Psoas muscle (tissue), 8 donors: ENCODE measurements around the gene SEH1L. TPM values are rescaled to one million over a fixed set of nuclear protein-coding genes. Genes with fewer than 3 reads are reported as not detected.

ENCODE experiments used
- ATAC-seq, 4 donors: fragments of 200-7000 bp; cut with Tn5 transposase; one replicate each; pipeline ENCODE4 v1.9.1; 2020; ENCODE audit warnings: moderate library complexity in 3 of 4, mild to moderate bottlenecking in 2 of 4
- DNase-seq, 2 donors: peaks; one replicate each; pipeline ENCODE4 v3.0.0-alpha.2; 2020
- H3K27ac ChIP-seq: fragments of 200-600 bp; one replicate; pipeline ENCODE4 v1.8.0; 2022
- H3K27me3 ChIP-seq, 3 donors: fragments of 200-600 bp in 1 of 3; one replicate each; pipeline versions ENCODE4 v1.6.1 to v1.8.0; 2013 to 2022; ENCODE audit warnings: low read length in 2 of 3, mild to moderate bottlenecking in 2 of 3, moderate library complexity in 1 of 3; ENCODE audit not compliant: insufficient read depth in 3 of 3
- H3K36me3 ChIP-seq, 2 donors: fragments of 200-600 bp in 1 of 2; one replicate each; pipeline versions ENCODE4 v1.6.1 to v1.8.0; 2013 to 2022; ENCODE audit warnings: low read depth in 1 of 2, mild to moderate bottlenecking in 1 of 2, moderate library complexity in 1 of 2; ENCODE audit not compliant: insufficient read depth in 1 of 2
- H3K4me1 ChIP-seq: fragments of 200-600 bp; one replicate; pipeline ENCODE4 v1.8.0; 2022
- H3K4me3 ChIP-seq: fragments of 200-600 bp; one replicate; pipeline ENCODE4 v1.8.0; 2022; ENCODE audit warnings: mild to moderate bottlenecking
- H3K9me3 ChIP-seq: fragments of 200-600 bp; one replicate; pipeline ENCODE4 v1.8.0; 2022
- CTCF ChIP-seq: fragments of 200-600 bp; IDR thresholded peaks from one replicate; pipeline ENCODE4 v1.8.0; 2022; ENCODE audit warnings: antibody characterized with exemption
- WGBS, 3 donors: extraction: QIAGEN DNeasy Blood & Tissue Kit; methylation state at CpG; one replicate each; pipeline versions ENCODE4 v1.1.6 to v1.1.7; 2013; 5-methylcytosine and 5-hydroxymethylcytosine counted together
- intact Hi-C, 2 donors: fragments of 100-400 bp; cut with DNase I; formaldehyde crosslinking; loops; one replicate each; pipeline versions ENCODE4 v1.11.0 to v1.14.2; 2022
- polyA plus RNA-seq, 3 donors: library from polyadenylated mRNA; stranded (reverse); fragments of 200-250 nt; gene quantifications; one replicate each; pipeline ENCODE4 v1.2.3, GENCODE V29; 2013
- total RNA-seq, 4 donors: library from RNA; stranded (reverse); fragmentation: NEBNext Ultra II Directional in 2 of 4; extraction: Animal tissue kit (Norgen Biotek cat#: 25700) in 2 of 4; gene quantifications; one replicate each; pipeline versions ENCODE4 v1.2.1 to v1.2.4, GENCODE V29; 2021 to 2023
- donor health status: healthy with polysubstance abuse.
- donor health status: DM: no; HTN: no; CAD: no; lungs with moderate emphysema.
- donor health status: Bipolar disorder and iron deficiency.
- donor health status: healthy.
- donor health status: DM: yes; HTN: yes; CAD: no.
- donor health status: DM: no; HTN: no; CAD: no.
- donor health status: DM: no; HTN: no; CAD: no.
- donor health status: DM: yes; HTN: yes; CAD: no.

The SEH1L gene
- total and polyA plus RNA-seq, 7 donors = 22.7 to 70.9 (median 38.2) TPM

DNA sequence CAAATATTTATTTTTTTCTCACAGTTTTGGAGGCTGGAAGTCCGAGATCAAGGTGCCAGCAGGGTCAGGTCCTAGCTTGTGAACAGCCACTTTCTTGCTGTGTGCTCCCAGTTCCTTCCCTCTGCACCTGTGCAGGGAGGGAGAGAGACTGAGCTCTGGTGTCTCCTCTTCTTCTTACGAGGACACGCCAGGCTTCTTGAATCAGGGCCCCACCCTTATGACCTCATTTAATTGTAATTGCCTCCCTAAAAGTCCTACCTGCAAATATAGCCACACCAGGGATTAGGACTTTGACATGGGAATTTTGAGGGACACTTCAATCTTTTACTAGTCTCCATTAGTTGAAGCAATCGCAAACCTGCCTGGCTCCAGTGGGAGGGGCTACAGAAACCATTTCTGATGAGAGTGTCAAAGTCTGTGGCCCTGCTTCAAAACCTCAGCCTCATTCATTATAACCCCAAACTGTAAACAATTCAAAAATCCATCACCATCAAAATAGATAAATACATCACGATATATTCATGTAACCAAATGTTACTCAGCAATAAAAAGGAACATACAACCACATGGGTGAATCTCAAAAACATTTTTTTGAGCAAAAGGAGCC is 18.2 kb upstream of the SEH1L start:
- Histone ChIP-seq H3K36me3 (no peaks in the 10 kb centered on the region), H3K27ac (no peak overlapping the region), H3K27me3 (no peaks in the 10 kb centered on the region), H3K4me1 (no peaks in the 10 kb centered on the region), H3K4me3 (no peak overlapping the region), H3K9me3 (no peaks in the 10 kb centered on the region)
- TF ChIP-seq CTCF = no peak
- WGBS, 3 donors = 72 to 81% (median 72%) methylated on average over 5 of the region's 5 CpGs
- no peak for DNase-seq
- ATAC-seq = no peak
- intact Hi-C loops = loop anchor here in 1 of 2 donors (5.0 kb wide), 1 partner anchor 187 kb away; no protein-coding TSS in a partner anchor

- DNase-seq (no peak), ATAC-seq (no peak)
- no peak for TF ChIP-seq CTCF
- no peaks in the 10 kb centered on the region for H3K36me3 ChIP-seq
- no peaks in the 10 kb centered on the region for H3K9me3 ChIP-seq
- intact Hi-C loops = loop anchor here in 1 of 2 donors (5.0 kb wide), 1 partner anchor 188 kb away; no protein-coding TSS in a partner anchor
- 76 to 84% (median 84%) methylated on average over 3 of the region's 3 CpGs for WGBS, 3 donors
- no peak overlapping the region for H3K27ac ChIP-seq
- H3K4me1 ChIP-seq = no peaks in the 10 kb centered on the region
- H3K27me3 ChIP-seq = no peaks in the 10 kb centered on the region
- no peak overlapping the region for H3K4me3 ChIP-seq
Observed at GRCh38 chr18:12930376-12930775, 17.4 kb upstream of the SEH1L start.

GRCh38 chr18:12930908-12931307 is 16.9 kb upstream of the SEH1L start:
- intact Hi-C loops = loop anchor here in 1 of 2 donors (5.0 kb wide), 1 partner anchor 189 kb away; no protein-coding TSS in a partner anchor
- no peak for DNase-seq
- H3K27me3 ChIP-seq = no peaks in the 10 kb centered on the region
- H3K36me3 ChIP-seq = no peaks in the 10 kb centered on the region
- no peak for TF ChIP-seq CTCF
- H3K4me3 ChIP-seq = no peak overlapping the region
- no peaks in the 10 kb centered on the region for H3K4me1 ChIP-seq
- H3K27ac ChIP-seq = no peak overlapping the region
- no peaks in the 10 kb centered on the region for H3K9me3 ChIP-seq
- ATAC-seq = no peak
- WGBS, 3 donors = 87 to 92% (median 89%) methylated on average over 3 of the region's 3 CpGs

- H3K36me3 ChIP-seq = no peaks in the 10 kb centered on the region
- no peak overlapping the region for H3K4me3 ChIP-seq
- ATAC-seq (no peak), DNase-seq (no peak)
- no peak for TF ChIP-seq CTCF
- H3K4me1 ChIP-seq = no peaks in the 10 kb centered on the region
- H3K9me3 ChIP-seq = no peaks in the 10 kb centered on the region
- intact Hi-C loops = loop anchor here in 1 of 2 donors (5.0 kb wide), 1 partner anchor 191 kb away; no protein-coding TSS in a partner anchor
- H3K27ac ChIP-seq = no peak overlapping the region
- no peaks in the 10 kb centered on the region for H3K27me3 ChIP-seq
Observed at GRCh38 chr18:12933327-12933726, 14.5 kb upstream of the SEH1L start.
